Spleen (tissue), 13 donors: ENCODE results near the gene TMEM50B. TPM values are rescaled to one million over a fixed set of nuclear protein-coding genes. Genes with fewer than 3 reads are reported as not detected.

Experiments
- DNase-seq: peaks from one replicate; pipeline ENCODE4 v3.0.0-alpha.2; 2020
- H3K27ac ChIP-seq, 8 donors: fragments of 200-600 bp; sonication (generic) in 7 of 8; 1 replicate in 4 of 8; 2 replicates in 4 of 8; pipeline versions ENCODE4 v1.5.0 to v1.8.0; 2016 to 2021; ENCODE audit warnings: inconsistent platforms in 4 of 8, mild to moderate bottlenecking in 4 of 8, moderate library complexity in 1 of 8
- H3K27me3 ChIP-seq, 7 donors: fragments of 200-600 bp; sonication (generic) in 6 of 7; replicated peaks in 1 of 7; 1 replicate in 4 of 7; 2 replicates in 3 of 7; pipeline versions ENCODE4 v1.5.0 to v1.8.0; 2016 to 2021; ENCODE audit warnings: inconsistent platforms in 3 of 7, mild to moderate bottlenecking in 1 of 7
- H3K36me3 ChIP-seq, 6 donors: fragments of 200-600 bp; sonication (generic) in 5 of 6; 1 replicate in 4 of 6; 2 replicates in 2 of 6; pipeline versions ENCODE4 v1.5.0 to v1.8.0; 2016 to 2021; ENCODE audit warnings: inconsistent platforms in 2 of 6
- H3K4me1 ChIP-seq, 6 donors: fragments of 200-600 bp; sonication (generic) in 5 of 6; 1 replicate in 3 of 6; 2 replicates in 3 of 6; pipeline versions ENCODE4 v1.5.0 to v1.8.0; 2016 to 2021; ENCODE audit warnings: inconsistent platforms in 3 of 6
- H3K4me3 ChIP-seq, 8 donors: fragments of 200-600 bp; sonication (generic) in 7 of 8; 1 replicate in 4 of 8; 2 replicates in 4 of 8; pipeline versions ENCODE4 v1.5.0 to v1.8.0; 2016 to 2021; ENCODE audit warnings: inconsistent platforms in 4 of 8, mild to moderate bottlenecking in 4 of 8, moderate library complexity in 2 of 8
- H3K9me3 ChIP-seq, 8 donors: fragments of 200-600 bp; sonication (generic) in 7 of 8; 1 replicate in 4 of 8; 2 replicates in 4 of 8; pipeline versions ENCODE4 v1.5.0 to v1.8.0; 2016 to 2021; ENCODE audit warnings: inconsistent platforms in 4 of 8
- POLR2A ChIP-seq, 3 donors: fragments of 450-650 bp; IDR thresholded peaks; one replicate each; pipeline ENCODE4 v1.5.1; 2017; ENCODE audit warnings: antibody characterized with exemption in 3 of 3, mild to moderate bottlenecking in 1 of 3
- POLR2AphosphoS5 ChIP-seq, 3 donors: sonication (generic); formaldehyde crosslinking; IDR thresholded peaks; one replicate each; pipeline ENCODE4 v1.5.1; 2017; ENCODE audit warnings: antibody characterized with exemption in 3 of 3
- WGBS, 5 donors: extraction: QIAGEN DNeasy Blood & Tissue Kit in 3 of 5; methylation state at CpG; one replicate each; pipeline versions ENCODE4 v1.1.5 to v1.1.7; 2013 to 2018; 5-methylcytosine and 5-hydroxymethylcytosine counted together
- intact Hi-C: fragments of 100-400 bp; cut with DNase I; formaldehyde crosslinking; loops from one replicate; pipeline ENCODE4 v1.15.0; 2023; ENCODE audit warnings: low total_unique reads
- long read RNA-seq, 2 donors: transcript quantifications; one replicate each; lab custom pipeline, GENCODE V29; 2026
- polyA plus RNA-seq, 3 donors: library from polyadenylated mRNA; stranded (reverse); fragments of 200-250 nt; gene quantifications; one replicate each; pipeline ENCODE4 v1.2.1, GENCODE V29; 2013
- total RNA-seq, 7 donors: library from RNA; depleted of rRNA in 3 of 7; stranded (reverse); fragments of >200 nt in 3 of 7; fragmentation: NEBNext Ultra II Directional in 4 of 7; extraction: Animal tissue kit (Norgen Biotek cat#: 25700) in 4 of 7; gene quantifications; one replicate each; pipeline versions ENCODE4 v1.1.0 to v1.2.1, GENCODE V29; 2016 to 2021
- TF ChIP-seq, protein P1 (sequence below), 11 experiments: fragments of 200-600 bp in 7 of 11; fragments of 450-650 bp in 4 of 11; sonication (generic) in 4 of 11; IDR thresholded peaks in 8 of 11; conservative IDR thresholded peaks in 3 of 11; 1 replicate in 7 of 11; 2 replicates in 4 of 11; pipeline versions ENCODE4 v1.4.0 to v1.8.0; 2016 to 2021; ENCODE audit warnings: antibody characterized with exemption in 11 of 11, inconsistent platforms in 4 of 11, mild to moderate bottlenecking in 1 of 11
- donor health status: healthy with polysubstance abuse.
- donor health status: DM: no; HTN: no; CAD: no; lungs with moderate emphysema.
- donor health status: DM: no; HTN: no; CAD: no.
- donor health status: Bipolar disorder and iron deficiency.
- donor health status: healthy.
- donor health status: DM: no; HTN: no; CAD: no.
- donor health status: DM: yes; HTN: yes; CAD: no.

The TMEM50B gene
- total RNA-seq (10 to 100 TPM; 31.3 to 78.5 (median 47.2) TPM), polyA plus RNA-seq (10 to 100 TPM; 30.7 to 44.7 (median 40.3) TPM)
- long read RNA-seq, donor 1, transcript TMEM50B-210 (7 exons, 2,375 nt): major isoform, 21 of 40 reads
- long read RNA-seq, donor 1, transcript TMEM50B-209 (4 exons, 695 nt): minor isoform, 7 of 40 reads
- long read RNA-seq, donor 1, partial matches to known transcripts: 5 of 40 reads
- long read RNA-seq, donor 1, other reads (novel, unspliced or antisense): 5 of 40 reads
- long read RNA-seq, donor 2, transcript TMEM50B-210 (7 exons, 2,375 nt): major isoform, 21 of 24 reads
- long read RNA-seq, donor 2, partial matches to known transcripts: 0 of 24 reads
- long read RNA-seq, donor 2, other reads (novel, unspliced or antisense): 0 of 24 reads

DNA sequence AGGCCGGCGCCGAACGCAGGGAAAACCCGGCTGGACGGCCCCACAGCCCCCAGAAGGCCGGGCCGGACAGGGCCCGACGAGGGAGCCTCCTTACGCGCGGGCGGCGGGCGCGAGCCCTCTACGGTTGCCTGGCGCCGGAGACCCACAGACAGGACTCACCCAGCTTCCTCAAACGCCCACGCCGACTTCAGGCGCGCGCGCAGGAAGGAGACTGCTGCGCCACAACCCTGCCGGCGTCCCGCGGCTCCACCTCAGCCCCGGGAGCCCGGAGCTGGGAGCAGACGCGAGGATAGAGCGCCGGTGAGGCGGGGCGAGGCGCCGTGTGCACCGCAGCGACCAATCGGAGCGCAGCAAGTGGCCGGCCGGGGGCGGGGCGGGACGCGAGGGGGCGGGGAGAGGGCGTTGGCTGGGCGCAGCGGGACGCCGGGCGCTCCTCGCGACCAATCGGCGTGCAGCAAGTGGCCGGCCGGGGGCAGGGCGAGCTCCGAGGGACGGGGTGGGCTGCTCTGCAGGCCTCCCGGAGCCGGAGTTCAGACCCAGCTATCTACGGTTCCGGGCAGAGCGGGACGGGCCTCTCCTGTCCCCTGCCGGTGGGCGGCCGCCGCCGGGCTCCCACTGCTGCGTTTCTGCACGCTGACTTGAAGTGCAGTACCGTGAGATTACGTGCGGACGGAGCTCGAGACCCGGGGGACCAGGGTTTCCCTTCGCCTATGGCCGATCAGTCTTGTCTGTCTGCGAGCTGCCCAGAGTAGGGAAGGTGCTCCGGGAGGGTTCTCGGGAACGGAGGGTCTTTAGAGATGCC lies at the start of gene TMEM50B:
Gene TMEM50B, minus strand, starts transcription at position 296 of the 802 bp plus-strand sequence. CDS start 11,089 bp downstream, outside the sequence.
- 0 to 1% (median 0%) methylated on average over 38 to 93 of the region's 93 CpGs for WGBS, 5 donors
- Histone ChIP-seq H3K4me1 (peaks cover 11 to 34% (median 17%) of the 10 kb centered on the region in 6 donors), H3K27me3 (no peaks in the 10 kb centered on the region), H3K27ac (peak within 1 kb of the TSS; percentile 83 to 99 (median 96)), H3K4me3 (peak within 1 kb of the TSS; percentile 80 to 97 (median 94)), H3K36me3 (peaks cover 0 to 7% (median 0%) of the 10 kb centered on the region in 6 donors), H3K9me3 (no peaks in the 10 kb centered on the region)
- DNase-seq: peak; percentile 99
- TF ChIP-seq POLR2AphosphoS5 (IDR thresholded peaks at IDR 0.05) (peak; percentile 94 to 98 (median 98)), POLR2A (IDR thresholded peaks at IDR 0.05) (peak in 2 of 3 donors; percentile 77 to 90)
- TF ChIP-seq, protein P1, sequence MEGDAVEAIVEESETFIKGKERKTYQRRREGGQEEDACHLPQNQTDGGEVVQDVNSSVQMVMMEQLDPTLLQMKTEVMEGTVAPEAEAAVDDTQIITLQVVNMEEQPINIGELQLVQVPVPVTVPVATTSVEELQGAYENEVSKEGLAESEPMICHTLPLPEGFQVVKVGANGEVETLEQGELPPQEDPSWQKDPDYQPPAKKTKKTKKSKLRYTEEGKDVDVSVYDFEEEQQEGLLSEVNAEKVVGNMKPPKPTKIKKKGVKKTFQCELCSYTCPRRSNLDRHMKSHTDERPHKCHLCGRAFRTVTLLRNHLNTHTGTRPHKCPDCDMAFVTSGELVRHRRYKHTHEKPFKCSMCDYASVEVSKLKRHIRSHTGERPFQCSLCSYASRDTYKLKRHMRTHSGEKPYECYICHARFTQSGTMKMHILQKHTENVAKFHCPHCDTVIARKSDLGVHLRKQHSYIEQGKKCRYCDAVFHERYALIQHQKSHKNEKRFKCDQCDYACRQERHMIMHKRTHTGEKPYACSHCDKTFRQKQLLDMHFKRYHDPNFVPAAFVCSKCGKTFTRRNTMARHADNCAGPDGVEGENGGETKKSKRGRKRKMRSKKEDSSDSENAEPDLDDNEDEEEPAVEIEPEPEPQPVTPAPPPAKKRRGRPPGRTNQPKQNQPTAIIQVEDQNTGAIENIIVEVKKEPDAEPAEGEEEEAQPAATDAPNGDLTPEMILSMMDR (IDR thresholded peaks at IDR 0.05 in 8 of 11, conservative IDR thresholded peaks at IDR 0.05 in 3 of 11): peak in 10 of 11 experiments; percentile 30 to 68 (median 52)
- intact Hi-C loops: no loop called here

DNA sequence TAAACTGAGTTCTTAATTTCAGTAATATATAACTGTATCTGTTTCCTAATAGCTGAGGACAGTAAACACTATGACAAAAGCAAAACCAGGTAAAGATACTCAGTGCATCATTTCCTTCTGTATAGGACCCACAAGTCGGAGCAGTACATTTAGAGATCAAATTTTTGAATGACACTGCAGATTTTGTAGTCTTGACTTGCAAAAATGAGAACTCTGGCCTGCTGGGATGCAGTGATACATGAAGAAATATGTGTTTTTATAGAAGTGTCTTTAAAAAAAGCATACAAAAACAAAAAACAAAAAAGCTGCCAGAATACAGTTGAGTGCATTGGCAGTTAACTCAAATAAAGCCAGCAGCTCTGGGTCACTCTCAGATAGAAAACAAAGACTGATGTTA lies 43.2 kb upstream of the TMEM50B start:
- H3K27me3 ChIP-seq: no peaks in the 10 kb centered on the region
- DNase-seq: no peak
- H3K4me1 ChIP-seq: peaks cover 0 to 4% (median 1%) of the 10 kb centered on the region in 6 donors
- H3K36me3 ChIP-seq: peaks cover 0 to 88% (median 61%) of the 10 kb centered on the region in 6 donors
- no peak overlapping the region for H3K27ac ChIP-seq
- TF ChIP-seq, protein P1 (IDR thresholded peaks at IDR 0.05 in 8 of 11, conservative IDR thresholded peaks at IDR 0.05 in 3 of 11): no peak
- TF ChIP-seq POLR2AphosphoS5 (IDR thresholded peaks at IDR 0.05) (no peak), POLR2A (IDR thresholded peaks at IDR 0.05) (no peak)
- 37 to 77% (median 55%) methylated on average over 1 of the region's 1 CpG for WGBS, 5 donors
- H3K9me3 ChIP-seq: no peaks in the 10 kb centered on the region
- H3K4me3 ChIP-seq: no peak overlapping the region
- intact Hi-C loops: no loop called here

DNA sequence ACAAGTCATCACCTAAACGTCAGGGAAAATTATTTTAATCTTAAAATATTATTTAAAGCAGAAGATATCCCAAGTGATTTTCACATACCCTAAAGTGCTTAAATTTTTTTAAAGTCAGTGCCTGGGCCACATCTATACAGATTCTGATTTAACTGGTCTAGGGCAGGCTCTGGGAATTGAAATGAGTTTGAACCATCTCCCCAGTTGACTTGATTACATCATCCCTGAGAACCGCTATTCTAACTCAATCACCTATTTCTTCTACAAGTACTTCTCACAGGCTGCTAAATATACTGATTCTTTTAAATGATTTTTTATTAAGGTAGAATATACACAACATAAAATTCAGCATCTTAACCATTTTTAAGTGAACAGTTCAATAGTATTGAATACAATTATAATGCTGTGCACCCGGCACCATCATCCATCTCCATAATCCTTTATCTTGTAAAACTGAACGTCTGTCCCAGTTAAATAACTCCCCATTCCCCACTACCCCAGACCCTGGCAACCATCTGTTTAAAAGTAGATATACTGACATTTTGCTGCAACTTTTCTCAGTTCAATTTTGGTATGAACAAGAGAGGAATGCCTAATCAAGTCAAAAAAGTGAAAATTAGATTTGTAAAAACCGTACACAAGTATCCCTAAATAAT lies 42.7 kb upstream of the TMEM50B start:
- Histone ChIP-seq H3K4me3 (no peak overlapping the region), H3K9me3 (no peaks in the 10 kb centered on the region), H3K36me3 (peaks cover 0 to 88% (median 61%) of the 10 kb centered on the region in 6 donors), H3K4me1 (peaks cover 0 to 4% (median 1%) of the 10 kb centered on the region in 6 donors), H3K27me3 (no peaks in the 10 kb centered on the region), H3K27ac (no peak overlapping the region)
- no peak for DNase-seq
- WGBS, 5 donors: 86 to 93% (median 90%) methylated on average over 5 of the region's 5 CpGs
- intact Hi-C loops: no loop called here
- TF ChIP-seq POLR2AphosphoS5 (IDR thresholded peaks at IDR 0.05) (no peak), POLR2A (IDR thresholded peaks at IDR 0.05) (no peak)
- TF ChIP-seq, protein P1 (IDR thresholded peaks at IDR 0.05 in 8 of 11, conservative IDR thresholded peaks at IDR 0.05 in 3 of 11): no peak
